GM12865 (cell line): ENCODE data around the gene MMEL1.

ENCODE experiments used
- DNase-seq: peaks from one replicate; pipeline ENCODE4 v3.0.0; 2010; ENCODE audit warnings: low read depth
- H3K4me3 ChIP-seq: 2 replicates; pipeline ENCODE4 v1.5.1; 2011; ENCODE audit warnings: mild to moderate bottlenecking, low read depth, low read length, control low read depth
- TF ChIP-seq, protein P1 (sequence below): IDR thresholded peaks from 2 replicates; pipeline ENCODE4 v1.5.1; 2011; ENCODE audit warnings: low read length, control low read depth, low read depth, inconsistent platforms; ENCODE audit not compliant: insufficient read depth; ENCODE audit errors: missing control alignments

Gene MMEL1

DNA sequence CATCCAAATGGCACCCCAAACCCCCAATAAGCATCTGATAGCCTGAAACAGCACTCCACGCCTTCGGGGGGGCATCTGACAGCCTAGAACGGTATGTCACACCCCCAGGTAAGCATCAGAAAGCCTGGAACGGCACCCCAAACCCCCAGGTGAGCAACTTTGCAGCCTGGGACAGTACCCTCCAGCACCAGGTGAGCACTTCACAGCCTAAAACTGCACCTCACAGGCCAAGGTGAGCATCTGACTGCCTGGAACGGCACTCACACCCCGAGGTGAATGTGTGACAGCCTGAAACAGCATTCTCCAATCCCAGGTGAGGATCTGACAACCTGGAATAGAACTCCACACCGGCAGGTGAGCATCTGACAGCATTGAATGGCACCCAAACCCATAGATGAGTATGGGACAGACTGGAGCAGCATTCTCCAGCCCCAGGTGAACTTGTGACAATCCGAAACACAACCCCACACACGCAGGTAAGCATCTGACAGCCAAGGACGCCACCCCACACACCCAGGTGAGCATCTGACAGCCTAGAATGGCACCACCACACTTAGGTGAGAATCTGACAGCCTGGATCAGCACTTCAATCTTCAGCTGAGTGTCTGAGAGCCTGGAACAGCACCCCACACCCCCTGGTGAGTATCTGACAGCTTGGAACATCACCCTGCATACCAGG is 18.3 kb upstream of the MMEL1 start:
- no peak overlapping the region for H3K4me3 ChIP-seq

DNA sequence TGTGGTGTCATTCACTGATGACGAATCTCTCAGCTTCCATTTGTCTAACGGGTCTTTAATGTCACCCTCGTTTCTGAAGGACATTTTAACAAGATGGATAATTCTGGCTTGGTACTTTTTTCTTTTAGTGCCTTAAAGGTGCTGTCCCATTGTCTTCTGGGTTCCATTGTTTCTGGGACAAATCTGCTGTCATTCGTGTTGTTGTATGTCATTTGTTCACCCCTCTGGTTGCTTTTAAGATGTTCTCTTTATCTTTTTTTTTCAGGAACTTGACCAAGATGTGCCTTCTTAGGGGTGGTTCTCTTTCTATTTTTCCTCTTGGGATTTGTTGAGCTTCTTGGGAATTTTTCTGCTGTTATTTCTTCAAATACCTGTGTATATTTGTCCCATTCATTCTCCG is 14.0 kb upstream of the MMEL1 start:
- TF ChIP-seq, protein P1, sequence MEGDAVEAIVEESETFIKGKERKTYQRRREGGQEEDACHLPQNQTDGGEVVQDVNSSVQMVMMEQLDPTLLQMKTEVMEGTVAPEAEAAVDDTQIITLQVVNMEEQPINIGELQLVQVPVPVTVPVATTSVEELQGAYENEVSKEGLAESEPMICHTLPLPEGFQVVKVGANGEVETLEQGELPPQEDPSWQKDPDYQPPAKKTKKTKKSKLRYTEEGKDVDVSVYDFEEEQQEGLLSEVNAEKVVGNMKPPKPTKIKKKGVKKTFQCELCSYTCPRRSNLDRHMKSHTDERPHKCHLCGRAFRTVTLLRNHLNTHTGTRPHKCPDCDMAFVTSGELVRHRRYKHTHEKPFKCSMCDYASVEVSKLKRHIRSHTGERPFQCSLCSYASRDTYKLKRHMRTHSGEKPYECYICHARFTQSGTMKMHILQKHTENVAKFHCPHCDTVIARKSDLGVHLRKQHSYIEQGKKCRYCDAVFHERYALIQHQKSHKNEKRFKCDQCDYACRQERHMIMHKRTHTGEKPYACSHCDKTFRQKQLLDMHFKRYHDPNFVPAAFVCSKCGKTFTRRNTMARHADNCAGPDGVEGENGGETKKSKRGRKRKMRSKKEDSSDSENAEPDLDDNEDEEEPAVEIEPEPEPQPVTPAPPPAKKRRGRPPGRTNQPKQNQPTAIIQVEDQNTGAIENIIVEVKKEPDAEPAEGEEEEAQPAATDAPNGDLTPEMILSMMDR, result no peak
- DNase-seq, result no peak
- H3K4me3 ChIP-seq, result no peak overlapping the region

More for the DNA sequence above, 18.3 kb upstream of the MMEL1 start:
- DNase-seq, result no peak
- TF ChIP-seq, protein P1, result no peak

DNA sequence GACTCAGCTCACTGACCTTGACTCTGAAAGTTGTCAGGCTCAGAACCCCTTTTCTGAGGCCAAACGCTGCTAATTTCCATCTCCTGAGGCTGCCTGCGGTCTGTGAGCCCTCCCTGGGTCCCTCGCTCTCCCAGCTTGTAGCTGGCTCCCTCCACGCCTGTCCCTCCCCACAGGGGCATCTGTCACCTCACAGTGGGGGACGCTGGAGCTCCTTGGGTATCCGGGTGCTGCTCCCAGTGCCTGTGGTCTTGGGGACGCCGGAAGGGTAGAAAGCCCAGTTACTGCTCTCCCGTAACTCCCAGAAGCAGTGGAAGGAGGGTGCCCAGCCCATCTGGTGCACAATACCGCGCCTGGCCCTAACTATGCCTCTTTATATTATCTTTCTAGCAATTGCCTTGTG is 13.0 kb upstream of the MMEL1 start:
- DNase-seq, result no peak
- TF ChIP-seq, protein P1, result no peak
- no peak overlapping the region for H3K4me3 ChIP-seq

DNA sequence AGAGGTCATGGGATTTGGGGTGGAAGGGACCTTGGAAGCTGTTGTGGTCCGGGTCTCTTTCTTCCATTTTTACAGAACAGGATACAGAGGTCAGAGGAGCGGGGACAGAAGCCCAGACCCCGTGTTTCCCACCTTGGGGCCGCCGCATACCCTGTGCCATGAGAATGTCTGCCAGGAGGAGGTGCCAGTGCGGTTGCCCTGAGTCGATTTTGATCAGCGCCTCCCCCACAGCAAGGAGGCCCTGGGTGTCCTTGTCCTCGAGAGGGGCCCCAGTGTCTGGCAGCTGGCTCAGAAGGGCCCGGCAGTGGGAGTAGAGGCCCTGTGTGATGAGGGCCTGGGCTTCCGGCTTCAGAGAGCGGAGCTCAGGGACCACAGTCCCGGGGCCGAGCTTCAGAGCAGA is 12.3 kb upstream of the MMEL1 start:
- H3K4me3 ChIP-seq, result no peak overlapping the region
- no peak for DNase-seq
- TF ChIP-seq, protein P1, result no peak

DNA sequence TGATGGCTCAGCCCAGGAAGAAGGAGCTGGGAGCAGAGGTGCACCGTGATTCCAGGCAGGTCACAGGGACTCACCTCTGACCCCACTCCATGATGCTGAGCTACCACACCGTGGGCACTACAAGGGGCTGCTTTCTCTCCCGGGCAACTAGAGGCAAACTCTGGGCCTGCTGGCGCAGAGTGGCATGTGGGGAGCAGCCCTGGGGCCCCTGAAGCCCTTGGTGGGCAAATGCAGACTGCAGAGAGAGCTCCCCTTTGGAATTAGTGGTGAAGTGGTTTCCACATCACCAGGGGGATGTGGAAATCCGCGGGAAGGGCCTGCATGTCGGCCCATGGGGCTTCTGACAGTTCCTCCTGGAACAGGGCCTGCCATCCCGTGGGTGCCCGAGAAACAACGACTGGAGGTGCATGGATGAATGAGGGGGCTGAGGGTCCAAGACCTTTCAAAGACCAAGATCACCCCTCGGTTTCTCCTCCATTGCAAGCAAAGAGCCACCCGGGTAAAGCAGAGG is 11.8 kb upstream of the MMEL1 start:
- H3K4me3 ChIP-seq, result no peak overlapping the region
- no peak for DNase-seq
- TF ChIP-seq, protein P1, result no peak

DNA sequence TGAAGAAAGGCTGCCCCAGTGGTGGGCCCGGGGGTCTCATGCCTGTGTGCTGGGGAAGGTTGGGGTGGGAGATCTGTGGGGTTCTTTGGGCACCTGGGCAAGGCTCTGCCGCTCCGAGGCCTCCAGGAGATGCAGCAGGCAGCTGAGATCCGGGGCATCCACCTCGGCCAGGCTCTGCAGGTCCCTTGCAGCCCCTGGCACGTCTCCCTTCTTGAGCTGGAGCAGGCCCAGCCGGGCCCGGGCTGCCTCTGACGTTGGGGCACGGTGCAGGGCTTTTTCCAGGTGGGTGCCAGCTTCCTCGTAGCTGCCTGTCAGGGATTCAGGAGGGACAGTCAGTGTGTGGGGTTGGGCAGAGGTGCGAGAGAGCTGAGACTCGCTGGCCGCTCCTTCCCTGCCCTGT is 11.4 kb upstream of the MMEL1 start:
- TF ChIP-seq, protein P1, result no peak

More for the DNA sequence above, 11.4 kb upstream of the MMEL1 start:
- DNase-seq, result no peak
- H3K4me3 ChIP-seq, result no peak overlapping the region
